Measurements from ENCODE around the gene TBC1D10A. TPM values are rescaled to one million over a fixed set of nuclear protein-coding genes. Genes with fewer than 3 reads are reported as not detected.

TBC1D10A gene
- total and polyA plus RNA-seq, 2 experiments from 2014 or later, result 3.3 to 8.8 TPM

GRCh38 chr22:30265131-30265720, 61.5 kb downstream of the TBC1D10A start:
- TF ChIP-seq ZNF114 (CRISPR knock-in tag; IDR thresholded peaks at IDR 0.05) (no peak), NANOG (IDR thresholded peaks at IDR 0.05; ENCODE audit: borderline replicate concordance) (no peak), STAT1 (IDR thresholded peaks at IDR 0.05; ENCODE audit: unreplicated experiment) (no peak)
- Histone ChIP-seq H3K27ac (ENCODE audit: low read depth) (no peak overlapping the region), H4K20me1 (replicated peaks; ENCODE audit: insufficient read depth) (no peaks in the 10 kb centered on the region), H3K4me2 (no peak overlapping the region), H2AFZ (no peak overlapping the region), H3K9me2 (ENCODE audit: insufficient read depth) (no peaks in the 10 kb centered on the region), H3F3A (replicated peaks; ENCODE audit: low read depth) (no peaks in the 10 kb centered on the region), H3K4me1 (ENCODE audit: insufficient read depth) (no peaks in the 10 kb centered on the region), H3K36me3 (ENCODE audit: insufficient read depth) (no peaks in the 10 kb centered on the region), H3K79me2 (replicated peaks; ENCODE audit: insufficient read depth) (no peaks in the 10 kb centered on the region), H3K27me3 (ENCODE audit: insufficient read depth) (no peaks in the 10 kb centered on the region; the same call in 1 of the 2 replicates), H3K4me3 (no peak overlapping the region)
- H3K36me3 Mint-ChIP-seq (ENCODE audit: low read depth), result no peaks in the 10 kb centered on the region
- H3K27ac Mint-ChIP-seq, result no peak overlapping the region
- DNase-seq (ENCODE audit: low spot score) (no peak), ATAC-seq (no peak)
- H3K4me3 Mint-ChIP-seq, result no peak overlapping the region
- H3K27me3 Mint-ChIP-seq (ENCODE audit: insufficient read depth, low read depth, poor library complexity), result peaks cover 17% of the 10 kb centered on the region
- no peaks in the 10 kb centered on the region; the same call in 2 of the 3 replicates for H3K9me3 Mint-ChIP-seq
- peaks cover 5% of the 10 kb centered on the region; the same call in 2 of the 3 replicates for H3K4me1 Mint-ChIP-seq

- no peak for TF ChIP-seq ZNF462 (CRISPR knock-in tag; IDR thresholded peaks at IDR 0.05)
Measured at GRCh38 chr22:30263883-30264282, 62.9 kb downstream of the TBC1D10A start.

More at GRCh38 chr22:30263883-30264282, 62.9 kb downstream of the TBC1D10A start:
- no peaks in the 10 kb centered on the region for H3K9me2 ChIP-seq (ENCODE audit: insufficient read depth)
- 0 out of 2 replicates have a peak overlapping the region, but pooled peaks have one; percentile 98 for H2AFZ ChIP-seq
- H4K20me1 ChIP-seq (replicated peaks; ENCODE audit: insufficient read depth), result no peaks in the 10 kb centered on the region
- no peaks in the 10 kb centered on the region for H3K79me2 ChIP-seq (replicated peaks; ENCODE audit: insufficient read depth)
- ATAC-seq (no peak), DNase-seq (ENCODE audit: low spot score) (no peak)
- Mint-ChIP-seq H3K36me3 (ENCODE audit: low read depth) (no peaks in the 10 kb centered on the region), H3K4me1 (peaks cover 5% of the 10 kb centered on the region; the same call in 2 of the 3 replicates), H3K9me3 (no peaks in the 10 kb centered on the region; the same call in 2 of the 3 replicates), H3K27ac (no peak overlapping the region), H3K27me3 (ENCODE audit: insufficient read depth, low read depth, poor library complexity) (peaks cover 18% of the 10 kb centered on the region), H3K4me3 (no peak overlapping the region)
- H3F3A ChIP-seq (replicated peaks; ENCODE audit: low read depth), result no peaks in the 10 kb centered on the region
- H3K4me2 ChIP-seq, result no peak overlapping the region
- no peaks in the 10 kb centered on the region; the same call in 1 of the 2 replicates for H3K27me3 ChIP-seq (ENCODE audit: insufficient read depth)
- no peak overlapping the region for H3K4me3 ChIP-seq
- H3K4me1 ChIP-seq (ENCODE audit: insufficient read depth), result no peaks in the 10 kb centered on the region
- H3K27ac ChIP-seq (ENCODE audit: low read depth), result no peak overlapping the region
- H3K36me3 ChIP-seq (ENCODE audit: insufficient read depth), result no peaks in the 10 kb centered on the region
